ENCODE data around the gene CCDC134. TPM values are rescaled to one million over a fixed set of nuclear protein-coding genes. Genes with fewer than 3 reads are reported as not detected.

CCDC134 gene
- total RNA-seq, 1 experiment from 2014 or later, result 16.7 TPM

DNA sequence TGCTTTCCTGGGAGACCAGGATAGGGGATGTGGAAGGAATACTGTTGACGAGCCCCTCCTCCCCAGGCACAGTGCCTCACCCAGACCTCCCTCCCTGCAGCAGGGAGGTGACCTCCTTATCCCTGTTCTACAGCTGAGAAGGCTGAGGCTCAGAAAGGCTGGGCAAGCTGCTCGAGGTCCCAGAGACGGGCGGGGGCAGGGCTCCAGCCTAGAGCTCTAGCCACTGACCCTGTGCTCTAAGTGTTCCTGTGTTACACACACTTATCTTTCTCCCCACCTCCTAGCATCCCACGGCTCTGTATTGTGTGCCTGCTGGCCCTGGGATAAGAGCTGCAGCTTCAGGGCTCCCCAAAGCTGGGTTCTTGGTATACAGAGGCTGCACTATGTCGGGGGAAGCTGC lies 7.9 kb downstream of the CCDC134 start:
- no peaks in the 10 kb centered on the region for H3K4me1 ChIP-seq (ENCODE audit: control insufficient read depth, insufficient read depth, low read length)
- CTCF ChIA-PET, result interaction anchor here (0.5 kb wide), 1 partner anchor 116 kb away, joined by 6 read pairs; no protein-coding TSS in a partner anchor
- in situ Hi-C loops (cut with HindIII; ENCODE audit: low pct_unique_long_range_greater_than_20kb, low sequenced_read_pairs), result no loop called here

GRCh38 chr22:41810022-41810421 lies 9.5 kb downstream of the CCDC134 start:
- intact Hi-C loops (cut with micrococcal nuclease; ENCODE audit: unreplicated experiment), result no loop called here
- Histone ChIP-seq H3K27ac (ENCODE audit: low read length) (no peak overlapping the region), H3K27me3 (ENCODE audit: control insufficient read depth, insufficient read depth, low read length) (no peaks in the 10 kb centered on the region), H3K9me3 (ENCODE audit: control insufficient read depth, insufficient read depth, low read depth, low read length) (no peaks in the 10 kb centered on the region), H3K4me1 (ENCODE audit: control insufficient read depth, insufficient read depth, low read length) (no peaks in the 10 kb centered on the region), H3K4me3 (ENCODE audit: low read depth in 2 of 2, low read length in 2 of 2) (no peak overlapping the region), H3K36me3 (ENCODE audit: control insufficient read depth, insufficient read depth, low read length) (no peaks in the 10 kb centered on the region)
- DNase-seq (ENCODE audit: low read depth, low spot score) (no peak), ATAC-seq (no peak)
- BruUV-seq (replicated peaks), result no TSS peak
- TF ChIP-seq, protein P1, sequence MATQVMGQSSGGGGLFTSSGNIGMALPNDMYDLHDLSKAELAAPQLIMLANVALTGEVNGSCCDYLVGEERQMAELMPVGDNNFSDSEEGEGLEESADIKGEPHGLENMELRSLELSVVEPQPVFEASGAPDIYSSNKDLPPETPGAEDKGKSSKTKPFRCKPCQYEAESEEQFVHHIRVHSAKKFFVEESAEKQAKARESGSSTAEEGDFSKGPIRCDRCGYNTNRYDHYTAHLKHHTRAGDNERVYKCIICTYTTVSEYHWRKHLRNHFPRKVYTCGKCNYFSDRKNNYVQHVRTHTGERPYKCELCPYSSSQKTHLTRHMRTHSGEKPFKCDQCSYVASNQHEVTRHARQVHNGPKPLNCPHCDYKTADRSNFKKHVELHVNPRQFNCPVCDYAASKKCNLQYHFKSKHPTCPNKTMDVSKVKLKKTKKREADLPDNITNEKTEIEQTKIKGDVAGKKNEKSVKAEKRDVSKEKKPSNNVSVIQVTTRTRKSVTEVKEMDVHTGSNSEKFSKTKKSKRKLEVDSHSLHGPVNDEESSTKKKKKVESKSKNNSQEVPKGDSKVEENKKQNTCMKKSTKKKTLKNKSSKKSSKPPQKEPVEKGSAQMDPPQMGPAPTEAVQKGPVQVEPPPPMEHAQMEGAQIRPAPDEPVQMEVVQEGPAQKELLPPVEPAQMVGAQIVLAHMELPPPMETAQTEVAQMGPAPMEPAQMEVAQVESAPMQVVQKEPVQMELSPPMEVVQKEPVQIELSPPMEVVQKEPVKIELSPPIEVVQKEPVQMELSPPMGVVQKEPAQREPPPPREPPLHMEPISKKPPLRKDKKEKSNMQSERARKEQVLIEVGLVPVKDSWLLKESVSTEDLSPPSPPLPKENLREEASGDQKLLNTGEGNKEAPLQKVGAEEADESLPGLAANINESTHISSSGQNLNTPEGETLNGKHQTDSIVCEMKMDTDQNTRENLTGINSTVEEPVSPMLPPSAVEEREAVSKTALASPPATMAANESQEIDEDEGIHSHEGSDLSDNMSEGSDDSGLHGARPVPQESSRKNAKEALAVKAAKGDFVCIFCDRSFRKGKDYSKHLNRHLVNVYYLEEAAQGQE (IDR thresholded peaks at IDR 0.05; ENCODE audit: insufficient read depth in 1 of 2, low read depth in 2 of 2, low read length in 1 of 2), result no peak
- TF ChIP-seq POLR2AphosphoS5 (IDR thresholded peaks at IDR 0.05; ENCODE audit: low read depth, low read length) (no peak), CTCF (IDR thresholded peaks at IDR 0.05) (no peak), TCF7L2 (IDR thresholded peaks at IDR 0.05; ENCODE audit: low read depth, low read length) (no peak), SIN3A (IDR thresholded peaks at IDR 0.05; ENCODE audit: borderline replicate concordance, insufficient read depth, low read depth, low read length) (no peak)
- in situ Hi-C loops (cut with HindIII; ENCODE audit: low pct_unique_long_range_greater_than_20kb, low sequenced_read_pairs), result no loop called here
- ChIA-PET CTCF (interaction anchor here (0.6 kb wide), 1 partner anchor 303 kb away, joined by 4 read pairs; no protein-coding TSS in a partner anchor), POLR2A (no interaction called here)

More for the DNA sequence above, 7.9 kb downstream of the CCDC134 start:
- ATAC-seq (no peak), DNase-seq (ENCODE audit: low read depth, low spot score) (no peak)
- Histone ChIP-seq H3K4me3 (ENCODE audit: low read depth in 2 of 2, low read length in 2 of 2) (no peak overlapping the region), H3K27ac (ENCODE audit: low read length) (no peak overlapping the region), H3K36me3 (ENCODE audit: control insufficient read depth, insufficient read depth, low read length) (no peaks in the 10 kb centered on the region), H3K27me3 (ENCODE audit: control insufficient read depth, insufficient read depth, low read length) (no peaks in the 10 kb centered on the region), H3K9me3 (ENCODE audit: control insufficient read depth, insufficient read depth, low read depth, low read length) (no peaks in the 10 kb centered on the region)
- POLR2A ChIA-PET, result interaction anchor here (0.5 kb wide), 1 partner anchor 427 kb away, joined by 5 read pairs; no protein-coding TSS in a partner anchor
- BruUV-seq (replicated peaks), result no TSS peak
- intact Hi-C loops (cut with micrococcal nuclease; ENCODE audit: unreplicated experiment), result no loop called here
- TF ChIP-seq POLR2AphosphoS5 (IDR thresholded peaks at IDR 0.05; ENCODE audit: low read depth, low read length), result no peak
- TF ChIP-seq, protein P1 (IDR thresholded peaks at IDR 0.05; ENCODE audit: insufficient read depth in 1 of 2, low read depth in 2 of 2, low read length in 1 of 2), result no peak
- no peak for TF ChIP-seq SIN3A (IDR thresholded peaks at IDR 0.05; ENCODE audit: borderline replicate concordance, insufficient read depth, low read depth, low read length)
